ENCODE results near the gene SNRPD2.
A peak's percentile ranks its signal among the peaks of the same experiment; 100 is the strongest.

The SNRPD2 gene

GRCh38 chr19:45655073-45655472 lies 36.7 kb downstream of the SNRPD2 start:
- DNase-seq: no peak

DNA sequence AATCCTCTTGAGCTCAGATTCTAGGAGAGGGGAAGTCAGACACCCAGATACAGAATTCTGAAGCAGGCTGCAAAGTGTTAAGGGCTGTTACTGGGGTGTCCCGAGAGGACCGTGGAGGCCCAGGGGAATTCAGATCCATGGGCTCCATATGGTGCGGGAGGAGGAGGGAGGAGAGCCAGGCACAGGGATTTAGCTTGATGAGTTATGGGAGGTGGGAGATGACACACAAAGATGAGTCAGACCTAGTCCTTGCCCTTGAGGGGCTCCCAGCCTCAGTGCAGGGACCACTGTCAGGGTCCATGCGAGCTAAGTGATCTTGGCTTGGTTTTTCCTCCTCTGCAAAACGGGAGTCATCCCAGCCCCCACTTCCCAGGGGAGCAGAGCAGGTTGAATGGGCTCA lies 38.1 kb downstream of the SNRPD2 start:
- DNase-seq: no peak

GRCh38 chr19:45650722-45651121 lies 41.0 kb downstream of the SNRPD2 start:
- DNase-seq: no peak

- no peak for DNase-seq
Measured at GRCh38 chr19:45646345-45646698, 45.4 kb downstream of the SNRPD2 start.

DNA sequence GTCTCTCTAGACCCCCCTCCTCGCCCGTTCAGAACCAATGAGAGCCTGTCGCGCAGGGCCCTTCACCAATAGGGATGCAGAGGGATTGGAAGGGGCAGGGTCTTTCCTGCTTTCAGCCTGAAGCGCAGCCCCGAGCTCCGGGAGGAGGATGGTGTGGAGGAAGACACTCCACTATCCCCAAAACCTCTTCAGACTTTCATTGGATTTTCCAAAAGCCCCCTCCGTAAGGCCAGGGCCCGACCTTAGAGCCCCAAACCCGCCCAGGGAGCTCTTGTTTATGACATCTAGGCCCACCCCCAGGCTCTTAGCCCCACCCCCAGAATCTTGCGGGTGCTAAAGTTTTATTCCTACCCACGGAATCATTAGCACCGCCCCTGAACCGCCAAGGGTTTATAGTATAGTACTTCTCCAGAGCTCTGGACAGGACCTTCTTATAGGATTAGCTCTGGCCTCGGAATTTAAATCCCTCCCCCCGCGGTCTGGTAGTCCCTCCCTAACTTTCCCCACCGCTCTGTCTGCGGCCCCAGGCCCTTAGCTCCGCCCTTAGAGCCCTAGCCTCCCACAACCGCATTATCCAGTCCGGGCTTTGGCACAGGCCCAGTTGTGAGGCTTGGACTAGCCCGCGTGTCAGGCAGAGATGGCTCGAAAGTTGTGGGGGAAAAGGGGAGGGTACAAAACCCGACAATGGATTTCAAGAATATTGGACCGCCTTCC lies 46.0 kb downstream of the SNRPD2 start:
- DNase-seq: peak; percentile 79

- no peak for DNase-seq
Measured at GRCh38 chr19:45645068-45645630, 46.6 kb downstream of the SNRPD2 start.

- DNase-seq: no peak
Measured at GRCh38 chr19:45643927-45644771, 47.6 kb downstream of the SNRPD2 start.

GRCh38 chr19:45643024-45643926 lies 48.5 kb downstream of the SNRPD2 start:
- DNase-seq: peak; percentile 74

- DNase-seq: peak; percentile 94
Measured at GRCh38 chr19:45641274-45642105, 50.3 kb downstream of the SNRPD2 start.

DNA sequence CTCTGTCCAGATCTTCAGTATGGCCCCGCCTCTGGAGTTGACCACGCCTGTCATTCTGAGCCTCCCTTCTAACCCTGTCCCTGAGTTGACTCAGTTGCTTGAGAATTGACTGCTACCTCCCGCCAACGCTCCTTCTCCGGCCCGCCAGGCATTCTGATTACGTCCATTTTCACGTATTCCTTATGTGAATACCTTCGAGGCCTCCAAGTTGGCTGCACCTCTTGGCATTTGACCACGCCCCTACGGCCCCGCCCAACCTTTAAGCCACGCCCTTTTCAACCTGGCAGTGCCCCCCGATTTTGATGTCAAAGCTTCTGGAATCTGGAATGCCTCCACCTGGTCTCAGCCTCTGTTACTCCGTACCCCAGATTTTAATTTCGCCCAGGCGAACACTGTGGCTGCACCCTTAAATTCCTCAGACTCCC lies 50.9 kb downstream of the SNRPD2 start:
- DNase-seq: peak; percentile 51

DNA sequence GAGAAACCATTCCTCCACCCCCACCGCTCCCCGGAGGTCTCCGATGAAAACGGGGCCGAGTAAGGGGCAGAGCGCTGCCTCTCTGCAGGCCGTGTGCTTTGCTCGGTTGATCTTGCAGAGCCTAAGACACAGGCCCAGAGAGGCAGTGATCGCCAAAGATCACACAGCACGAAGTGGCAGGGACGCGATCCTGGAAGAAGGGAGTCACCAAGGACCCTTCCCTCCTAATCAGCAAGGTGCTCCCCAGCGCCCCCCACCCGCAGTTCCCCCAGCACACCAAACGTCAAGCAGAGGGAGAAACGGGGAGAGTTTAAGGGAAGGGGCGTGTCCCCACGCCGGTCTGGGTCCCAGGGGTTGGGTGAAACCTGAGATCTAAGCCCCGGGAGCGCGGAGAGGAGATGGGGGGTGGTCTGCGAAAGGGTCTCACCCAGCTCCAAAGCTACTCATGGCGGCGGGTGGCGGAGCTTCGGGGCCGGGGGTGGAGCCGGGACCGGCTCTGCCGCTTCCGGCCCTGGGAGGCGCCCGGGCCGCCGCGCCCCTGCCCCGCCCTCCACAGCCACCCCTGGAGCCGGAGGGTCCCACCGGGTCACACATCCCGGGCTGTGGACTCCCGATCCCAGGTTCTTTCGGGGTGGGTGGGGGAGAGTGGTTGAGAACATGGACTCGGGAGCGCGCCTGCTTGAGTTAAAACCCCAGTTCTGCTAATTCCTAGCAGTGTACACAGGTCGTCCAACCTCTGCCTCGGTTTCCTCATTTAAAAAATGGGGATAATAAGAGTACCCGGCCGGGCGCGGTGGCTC lies 52.6 kb downstream of the SNRPD2 start, which contains the start of gene EML2:
Gene EML2 (minus strand): TSS at position 468 of the 800 bp plus-strand sequence. CDS start 21 bp downstream, at position 447.
- DNase-seq: peak; percentile 55

DNA sequence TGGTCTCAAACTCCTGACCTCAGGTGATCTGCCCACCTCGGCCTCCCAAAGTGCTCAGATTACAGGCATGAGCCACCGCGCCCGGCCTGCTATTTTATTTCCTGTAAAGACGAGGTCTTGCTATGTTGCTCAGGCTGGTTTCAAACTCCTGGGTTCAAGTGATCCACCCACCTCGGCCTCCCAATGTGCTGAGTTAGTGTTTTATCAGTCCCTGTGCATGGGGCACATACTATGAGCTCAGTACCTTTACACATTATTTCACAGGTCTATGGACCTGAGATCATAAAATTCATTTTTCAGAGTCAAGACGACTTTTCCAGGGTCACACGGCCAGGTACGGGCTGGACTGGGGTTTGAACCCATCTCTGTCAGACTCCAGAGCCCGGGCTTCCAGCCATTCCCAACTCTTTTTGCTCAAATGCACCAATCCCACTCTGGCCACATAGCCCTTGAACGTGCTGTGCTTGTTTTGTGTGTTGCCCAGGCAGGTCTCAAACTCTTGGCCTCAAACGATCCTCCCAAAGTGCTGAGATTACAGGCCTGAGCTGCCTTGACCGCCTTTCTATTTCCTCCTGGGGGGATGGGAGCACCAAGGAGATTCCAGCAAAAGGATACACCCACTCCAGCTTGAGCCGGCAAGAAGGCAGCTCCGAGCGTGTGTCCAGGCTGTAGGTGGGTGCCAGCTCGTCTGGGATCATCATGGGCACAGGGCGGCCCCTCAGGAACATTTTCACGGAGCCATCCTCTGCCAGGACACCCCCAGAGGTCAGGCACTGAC lies 53.7 kb downstream of the SNRPD2 start:
- no peak for DNase-seq

Measured in NCI-H146 (cell line).